CD4-positive, alpha-beta T cell treated with Interleukin-1 beta for 1 hour (primary cell): ENCODE data around the gene PDGFA.

Source experiments
- DNase-seq, 2 donors: peaks; one replicate each; pipeline ENCODE4 v3.0.0-alpha.2; 2020 to 2022

The PDGFA gene

GRCh38 chr7:536231-536630 lies 16.6 kb upstream of the PDGFA start:
- DNase-seq = no peak

GRCh38 chr7:534959-535358 lies 15.3 kb upstream of the PDGFA start:
- no peak for DNase-seq

- DNase-seq = no peak
Observed at GRCh38 chr7:534075-534474, 14.4 kb upstream of the PDGFA start.

- DNase-seq = no peak
Observed at GRCh38 chr7:533266-533665, 13.6 kb upstream of the PDGFA start.

GRCh38 chr7:532379-533143 lies 12.9 kb upstream of the PDGFA start:
- no peak for DNase-seq

GRCh38 chr7:531777-532176 lies 12.1 kb upstream of the PDGFA start:
- no peak for DNase-seq

GRCh38 chr7:528451-528850 lies 8.8 kb upstream of the PDGFA start:
- no peak for DNase-seq

- no peak for DNase-seq
Observed at GRCh38 chr7:527723-528122, 8.1 kb upstream of the PDGFA start.

- DNase-seq = no peak
Observed at GRCh38 chr7:526460-527034, 6.9 kb upstream of the PDGFA start.

- DNase-seq = no peak
Observed at GRCh38 chr7:525740-526139, 6.1 kb upstream of the PDGFA start.

GRCh38 chr7:524800-525199 lies 5.2 kb upstream of the PDGFA start:
- no peak for DNase-seq

GRCh38 chr7:523347-524336 lies 4.0 kb upstream of the PDGFA start:
- DNase-seq = no peak

- no peak for DNase-seq
Observed at GRCh38 chr7:522951-523314, 3.3 kb upstream of the PDGFA start.

GRCh38 chr7:522071-522950 lies 2.7 kb upstream of the PDGFA start:
- peak; percentile 24 to 33 for DNase-seq

GRCh38 chr7:521221-522070 lies 1.8 kb upstream of the PDGFA start:
- peak; percentile 26 to 42 for DNase-seq

- DNase-seq = no peak
Observed at GRCh38 chr7:520503-521161, 986 bp upstream of the PDGFA start.

GRCh38 chr7:518630-519483 lies 789 bp downstream of the PDGFA start:
- peak in 1 of 2 donors; percentile 30 for DNase-seq

GRCh38 chr7:517774-518629 lies 1.6 kb downstream of the PDGFA start:
- peak in 1 of 2 donors; percentile 8 for DNase-seq
